HCT116 (cell line): ENCODE data around the gene PDE6A. TPM values are rescaled to one million over a fixed set of nuclear protein-coding genes. Genes with fewer than 3 reads are reported as not detected.

Source experiments
- ATAC-seq: fragments of 200-7000 bp; cut with Tn5 transposase; 2 replicates; pipeline ENCODE4 v1.9.1; 2020; ENCODE audit warnings: mild to moderate bottlenecking, moderate library complexity
- BruUV-seq: library from RNA; stranded (reverse); fragments of 400-500 nt; replicated peaks from 2 replicates; lab custom pipeline; 2021; lab: Mats Ljungman, UMichigan
- CTCF ChIA-PET: fragments of 300-600 bp; sonication (Branson Sonifier 250); formaldehyde crosslinking; loops from one replicate; lab custom pipeline; 2021; ENCODE audit warnings: antibody characterized with exemption; lab: Charles Lee
- POLR2A ChIA-PET: fragments of 300-600, 350-600 bp; sonication (Branson Sonifier 250); formaldehyde crosslinking; loops from one replicate; lab custom pipeline; 2021; ENCODE audit warnings: antibody characterized with exemption; lab: Charles Lee
- RAD21 ChIA-PET, 2 experiments: fragments of 300-600 bp; sonication (Branson Sonifier 250); formaldehyde crosslinking; loops; one replicate each; lab custom pipeline; 2023; ENCODE audit warnings: low total read pairs in 2 of 2; ENCODE audit not compliant: uncharacterized antibody in 2 of 2, unreplicated experiment in 2 of 2, low non-redundant PET in 1 of 2; lab: Charles Lee
- DNase-seq: peaks from one replicate; pipeline ENCODE4 v3.0.0-alpha.2; 2010; ENCODE audit warnings: low read depth, low spot score
- H2AFZ ChIP-seq: fragments of 200-600 bp; shearing (Covaris generic), sonication (generic); 2 replicates; pipeline ENCODE4 v1.6.1; 2017; ENCODE audit warnings: low read depth, mixed run types, mixed read lengths, antibody characterized with exemption, low read length; ENCODE audit not compliant: poor library complexity, severe bottlenecking
- H3K27ac ChIP-seq: 2 replicates; pipeline ENCODE4 v1.5.1; 2012; ENCODE audit warnings: low read depth, low read length
- H3K27me3 ChIP-seq: fragments of 200-600 bp; sonication (generic); 2 replicates; pipeline ENCODE4 v1.6.1; 2016; ENCODE audit warnings: mixed run types, low read length, mixed read lengths; ENCODE audit not compliant: insufficient read depth
- H3K36me3 ChIP-seq, 2 experiments: fragments of 200-500 bp in 1 of 2; fragments of 200-600 bp in 1 of 2; sonication (Bioruptor generic) in 1 of 2; sonication (generic) in 1 of 2; 2 replicates each; pipeline versions ENCODE4 v1.5.1 to v1.6.1; 2014 to 2016; ENCODE audit warnings: low read length in 2 of 2, inconsistent platforms in 1 of 2, mixed read lengths in 1 of 2, mixed run types in 1 of 2; ENCODE audit not compliant: insufficient read depth in 2 of 2, control insufficient read depth in 1 of 2
- H3K4me1 ChIP-seq, 2 experiments: fragments of 200-600 bp in 1 of 2; sonication (generic) in 1 of 2; 2 replicates each; pipeline versions ENCODE4 v1.5.1 to v1.6.1; 2012 to 2017; ENCODE audit warnings: low read length in 2 of 2, inconsistent platforms in 1 of 2, mild to moderate bottlenecking in 1 of 2, mixed read lengths in 1 of 2, mixed run types in 1 of 2, moderate library complexity in 1 of 2; ENCODE audit not compliant: insufficient read depth in 2 of 2, control insufficient read depth in 1 of 2
- H3K4me2 ChIP-seq: fragments of 200-600 bp; sonication (generic); 2 replicates; pipeline ENCODE4 v1.6.1; 2017; ENCODE audit warnings: mixed run types, low read length, mixed read lengths
- H3K4me3 ChIP-seq, 2 experiments: fragments of 200-600 bp in 1 of 2; sonication (generic) in 1 of 2; replicated peaks in 1 of 2; 2 replicates each; pipeline ENCODE4 v1.5.1; 2011 to 2016; ENCODE audit warnings: low read length in 2 of 2, control low read depth in 1 of 2, low read depth in 1 of 2, mild to moderate bottlenecking in 1 of 2, mixed read lengths in 1 of 2, mixed run types in 1 of 2
- H3K79me2 ChIP-seq: fragments of 200-600 bp; sonication (generic); 2 replicates; pipeline ENCODE4 v1.6.1; 2017; ENCODE audit warnings: mild to moderate bottlenecking, mixed run types, low read length, moderate library complexity, mixed read lengths; ENCODE audit not compliant: insufficient read depth
- H3K9ac ChIP-seq: fragments of 200-600 bp; sonication (generic); 2 replicates; pipeline ENCODE4 v1.6.1; 2016; ENCODE audit warnings: low read length, mixed read lengths
- H3K9me2 ChIP-seq: fragments of 200-600 bp; sonication (generic), shearing (Covaris generic); 2 replicates; pipeline ENCODE4 v1.6.1; 2017; ENCODE audit warnings: mixed run types, mild to moderate bottlenecking, moderate library complexity; ENCODE audit not compliant: insufficient read depth
- H3K9me3 ChIP-seq, 2 experiments: fragments of 200-500 bp in 1 of 2; fragments of 200-600 bp in 1 of 2; sonication (Bioruptor generic) in 1 of 2; sonication (generic) in 1 of 2; 2 replicates each; pipeline ENCODE4 v1.6.1; 2014 to 2017; ENCODE audit warnings: low read length in 2 of 2, mixed read lengths in 2 of 2, inconsistent platforms in 1 of 2, low read depth in 1 of 2, mild to moderate bottlenecking in 1 of 2, mixed run types in 1 of 2, moderate library complexity in 1 of 2; ENCODE audit not compliant: control insufficient read depth in 1 of 2, insufficient read depth in 1 of 2
- H4K20me1 ChIP-seq: fragments of 200-600 bp; sonication (generic), shearing (Covaris generic); 2 replicates; pipeline ENCODE4 v1.6.1; 2017; ENCODE audit warnings: mixed run types, mild to moderate bottlenecking, moderate library complexity; ENCODE audit not compliant: insufficient read depth
- CEBPB ChIP-seq: IDR thresholded peaks from 2 replicates; pipeline ENCODE4 v1.6.1; 2012; ENCODE audit warnings: low read depth
- FOSL1 ChIP-seq: IDR thresholded peaks from 2 replicates; pipeline ENCODE4 v1.6.1; 2012; ENCODE audit warnings: low read depth
- JUND ChIP-seq: IDR thresholded peaks from 2 replicates; pipeline ENCODE4 v1.6.1; 2012
- POLR2A ChIP-seq: IDR thresholded peaks from 2 replicates; pipeline ENCODE4 v1.7.0; 2011; ENCODE audit warnings: borderline replicate concordance; ENCODE audit not compliant: insufficient read depth, insufficient read length; ENCODE audit errors: extremely low read depth
- POLR2AphosphoS5 ChIP-seq: IDR thresholded peaks from 2 replicates; pipeline ENCODE4 v1.6.1; 2011; ENCODE audit warnings: mild to moderate bottlenecking, low read depth, low read length, moderate library complexity
- SP1 ChIP-seq: IDR thresholded peaks from 2 replicates; pipeline ENCODE4 v1.6.1; 2012; ENCODE audit warnings: low read depth
- SRF ChIP-seq: IDR thresholded peaks from 2 replicates; pipeline ENCODE4 v1.6.1; 2012; ENCODE audit warnings: low read depth
- TCF7L2 ChIP-seq: IDR thresholded peaks from 2 replicates; pipeline ENCODE4 v1.7.0; 2011; ENCODE audit warnings: borderline replicate concordance, inconsistent platforms; ENCODE audit not compliant: insufficient read depth, insufficient read length; ENCODE audit errors: extremely low read depth
- intact Hi-C: fragments of 100-400 bp; cut with micrococcal nuclease; formaldehyde crosslinking; loops from 2 replicates; pipeline ENCODE4 v1.10.0; 2022
- total RNA-seq: library from RNA; stranded (reverse); gene quantifications from one replicate; pipeline ENCODE4 v1.2.1, GENCODE V29; 2021; ENCODE audit not compliant: unreplicated experiment
- TF ChIP-seq, protein P1 (sequence below): IDR thresholded peaks from 2 replicates; pipeline ENCODE4 v1.6.1; 2012
- TF ChIP-seq, protein P2 (sequence below): IDR thresholded peaks from 2 replicates; pipeline ENCODE4 v1.6.1; 2012

Gene PDE6A
- total RNA-seq, 1 experiment from 2014 or later: not detected

- H3K4me3 ChIP-seq: no peak overlapping the region
- DNase-seq (no peak), ATAC-seq (no peak)
- H4K20me1 ChIP-seq: no peaks in the 10 kb centered on the region
- BruUV-seq: no TSS peak
- CTCF ChIA-PET: interaction anchor here (3.1 kb wide), 1 partner anchor 10 kb away, joined by 9 read pairs; no protein-coding TSS in a partner anchor
- H3K4me1 ChIP-seq: peaks cover 0 to 5% of the 10 kb centered on the region in 2 experiments; a peak in 1 of 4 replicates
- H3K36me3 ChIP-seq: no peaks in the 10 kb centered on the region
- no peaks in the 10 kb centered on the region for H3K79me2 ChIP-seq
- no peaks in the 10 kb centered on the region for H3K9me2 ChIP-seq
- intact Hi-C loops: no loop called here
- H3K27ac ChIP-seq: no peak overlapping the region
- H3K4me2 ChIP-seq: no peak overlapping the region
- H3K9ac ChIP-seq: no peak overlapping the region
- H3K9me3 ChIP-seq: no peaks in the 10 kb centered on the region
- H2AFZ ChIP-seq: no peak overlapping the region
- RAD21 ChIA-PET: no interaction called here
- POLR2A ChIA-PET: no interaction called here
- TF ChIP-seq JUND (no peak), FOSL1 (no peak), TCF7L2 (no peak), POLR2AphosphoS5 (no peak), CEBPB (no peak), SRF (no peak), POLR2A (no peak)
- TF ChIP-seq, protein P1, sequence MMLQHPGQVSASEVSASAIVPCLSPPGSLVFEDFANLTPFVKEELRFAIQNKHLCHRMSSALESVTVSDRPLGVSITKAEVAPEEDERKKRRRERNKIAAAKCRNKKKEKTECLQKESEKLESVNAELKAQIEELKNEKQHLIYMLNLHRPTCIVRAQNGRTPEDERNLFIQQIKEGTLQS: no peak
- H3K27me3 ChIP-seq: no peaks in the 10 kb centered on the region
These were observed 120.5 kb downstream of the PDE6A start for GRCh38 chr5:149824120-149824519.

DNA sequence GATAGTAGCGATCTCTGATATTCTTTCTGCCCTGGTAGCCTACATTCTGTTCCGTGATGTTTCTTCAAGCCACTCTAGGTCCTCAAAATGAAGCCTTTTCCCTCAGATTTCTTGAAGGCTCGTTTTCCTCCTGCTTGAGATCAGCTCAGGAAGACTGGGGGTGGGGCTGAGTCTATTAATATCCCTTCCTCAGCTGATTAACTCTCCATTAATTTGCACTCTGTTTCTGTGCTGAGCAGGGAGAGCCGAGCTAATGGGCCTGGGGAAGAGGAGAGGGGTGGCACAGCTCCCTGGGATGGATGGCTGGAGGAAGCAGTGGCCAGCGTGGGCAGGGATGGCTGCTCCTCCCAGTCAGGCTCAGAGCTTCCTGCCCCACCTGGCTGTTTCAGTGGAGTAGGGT lies 121.2 kb downstream of the PDE6A start:
- no peak for TF ChIP-seq SP1
- TF ChIP-seq, protein P2, sequence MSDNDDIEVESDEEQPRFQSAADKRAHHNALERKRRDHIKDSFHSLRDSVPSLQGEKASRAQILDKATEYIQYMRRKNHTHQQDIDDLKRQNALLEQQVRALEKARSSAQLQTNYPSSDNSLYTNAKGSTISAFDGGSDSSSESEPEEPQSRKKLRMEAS: no peak
- no peak overlapping the region for H3K4me3 ChIP-seq
- ATAC-seq (no peak), DNase-seq (no peak)
- H3K4me2 ChIP-seq: no peak overlapping the region
- H2AFZ ChIP-seq: no peak overlapping the region
- no peaks in the 10 kb centered on the region for H3K9me2 ChIP-seq
- H3K36me3 ChIP-seq: no peaks in the 10 kb centered on the region
- CTCF ChIA-PET: interaction anchor here (3.1 kb wide), 1 partner anchor 11 kb away, joined by 9 read pairs; no protein-coding TSS in a partner anchor
- POLR2A ChIA-PET: no interaction called here
- H3K9me3 ChIP-seq: no peaks in the 10 kb centered on the region
- intact Hi-C loops: no loop called here
- RAD21 ChIA-PET: no interaction called here
- H4K20me1 ChIP-seq: no peaks in the 10 kb centered on the region
- no peaks in the 10 kb centered on the region for H3K79me2 ChIP-seq
- H3K4me1 ChIP-seq: peaks cover 0 to 5% of the 10 kb centered on the region in 2 experiments; a peak in 1 of 4 replicates
- H3K27me3 ChIP-seq: no peaks in the 10 kb centered on the region
- BruUV-seq: no TSS peak
- H3K9ac ChIP-seq: no peak overlapping the region
- no peak overlapping the region for H3K27ac ChIP-seq
